B cell (primary cell): ENCODE measurements around the gene BPIFA1. TPM values are rescaled to one million over a fixed set of nuclear protein-coding genes. Genes with fewer than 3 reads are reported as not detected.

Experiments used
- ATAC-seq: fragments of 200-7000 bp; cut with Tn5 transposase; one replicate; pipeline ENCODE4 v1.10.0; 2021; ENCODE audit warnings: low read depth, mild to moderate bottlenecking, moderate number of reproducible peaks, moderate library complexity
- CTCF ChIA-PET: fragments of 350-600 bp; sonication (Branson Sonifier 250); formaldehyde crosslinking; loops from one replicate; lab custom pipeline; 2021; ENCODE audit warnings: antibody characterized with exemption, inconsistent platforms; lab: Charles Lee
- POLR2A ChIA-PET: fragments of 350-600 bp; sonication (Branson Sonifier 250); formaldehyde crosslinking; loops from one replicate; lab custom pipeline; 2021; ENCODE audit warnings: antibody characterized with exemption; lab: Charles Lee
- DNase-seq: peaks from one replicate; pipeline ENCODE4 v3.0.0; 2013
- H2AFZ ChIP-seq: 2 replicates; pipeline ENCODE4 v1.6.1; 2012; ENCODE audit warnings: mild to moderate bottlenecking, low read depth, low read length; ENCODE audit not compliant: insufficient read depth, poor library complexity, severe bottlenecking
- H3K27ac ChIP-seq, 2 donors: 1 replicate in 1 of 2; 2 replicates in 1 of 2; pipeline ENCODE4 v1.5.1; 2012 to 2013; ENCODE audit warnings: low read length in 2 of 2, mild to moderate bottlenecking in 2 of 2, moderate library complexity in 1 of 2
- H3K27me3 ChIP-seq, 4 experiments: fragments of 200-600 bp in 1 of 4; sonication (generic) in 1 of 4; replicated peaks in 1 of 4; 1 replicate in 2 of 4; 2 replicates in 2 of 4; pipeline versions ENCODE4 v1.6.1 to v1.7.0; 2013 to 2016; ENCODE audit warnings: low read length in 3 of 4, mild to moderate bottlenecking in 2 of 4, mixed read lengths in 1 of 4, moderate library complexity in 1 of 4; ENCODE audit not compliant: insufficient read depth in 4 of 4, control insufficient read depth in 3 of 4; ENCODE audit errors: control extremely low read depth in 1 of 4
- H3K36me3 ChIP-seq, 2 experiments: replicated peaks in 1 of 2; 1 replicate in 1 of 2; 2 replicates in 1 of 2; pipeline versions ENCODE4 v1.6.1 to v1.7.1; 2013; ENCODE audit warnings: low read length in 1 of 2; ENCODE audit not compliant: insufficient read depth in 2 of 2, control insufficient read depth in 1 of 2; ENCODE audit errors: control extremely low read depth in 1 of 2, extremely low read depth in 1 of 2
- H3K4me1 ChIP-seq, 2 donors: fragments of 200-600 bp in 1 of 2; sonication (generic) in 1 of 2; 1 replicate in 1 of 2; 2 replicates in 1 of 2; pipeline versions ENCODE4 v1.5.1 to v1.6.1; 2013 to 2017; ENCODE audit warnings: low read length in 2 of 2; ENCODE audit not compliant: control insufficient read depth in 2 of 2, insufficient read depth in 2 of 2
- H3K4me2 ChIP-seq: replicated peaks from 2 replicates; pipeline ENCODE3; 2012; ENCODE audit warnings: mild to moderate bottlenecking, low read depth, low read length; ENCODE audit not compliant: poor library complexity, severe bottlenecking
- H3K4me3 ChIP-seq, 5 experiments: fragments of 200-600 bp in 1 of 5; sonication (generic) in 1 of 5; 1 replicate in 3 of 5; 2 replicates in 2 of 5; pipeline versions ENCODE4 v1.5.1 to v1.7.0; 2011 to 2016; ENCODE audit warnings: low read length in 4 of 5, mild to moderate bottlenecking in 4 of 5, low read depth in 2 of 5, control low read depth in 1 of 5, moderate library complexity in 1 of 5; ENCODE audit not compliant: insufficient read depth in 1 of 5; ENCODE audit errors: control extremely low read depth in 1 of 5, extremely low read depth in 1 of 5
- H3K79me2 ChIP-seq: fragments of 200-600 bp; sonication (generic); one replicate; pipeline ENCODE4 v1.6.0; 2016; ENCODE audit warnings: low read length; ENCODE audit not compliant: control insufficient read depth, insufficient read depth
- H3K9ac ChIP-seq: fragments of 200-600 bp; sonication (generic); 2 replicates; pipeline ENCODE4 v1.6.1; 2017; ENCODE audit warnings: mild to moderate bottlenecking, low read length, moderate library complexity
- H3K9me3 ChIP-seq, 3 donors: one replicate each; pipeline versions ENCODE4 v1.6.1 to v1.7.1; 2013; ENCODE audit warnings: low read length in 2 of 3; ENCODE audit not compliant: control insufficient read depth in 2 of 3, insufficient read depth in 1 of 3; ENCODE audit errors: control extremely low read depth in 1 of 3
- H4K20me1 ChIP-seq: 2 replicates; pipeline ENCODE4 v1.6.0; 2012; ENCODE audit warnings: mild to moderate bottlenecking, low read length; ENCODE audit not compliant: insufficient read depth, control insufficient read depth, poor library complexity, severe bottlenecking
- H3K27ac Mint-ChIP-seq: one replicate; pipeline ENCODE4 v1.8.0; 2021; ENCODE audit warnings: mixed read lengths
- H3K27me3 Mint-ChIP-seq: one replicate; pipeline ENCODE4 v1.8.0; 2021; ENCODE audit warnings: mixed read lengths
- H3K4me1 Mint-ChIP-seq: one replicate; pipeline ENCODE4 v1.8.0; 2021; ENCODE audit warnings: mixed read lengths
- H3K4me3 Mint-ChIP-seq: one replicate; pipeline ENCODE4 v1.8.0; 2021; ENCODE audit warnings: mixed read lengths
- H3K9me3 Mint-ChIP-seq: one replicate; pipeline ENCODE4 v1.8.0; 2022; ENCODE audit warnings: mixed read lengths; ENCODE audit not compliant: insufficient read depth
- EZH2 ChIP-seq: IDR thresholded peaks from 2 replicates; pipeline ENCODE4 v1.6.1; 2012; ENCODE audit warnings: borderline replicate concordance, low read depth, mild to moderate bottlenecking, moderate library complexity, low read length; ENCODE audit not compliant: insufficient read depth, poor library complexity, severe bottlenecking
- WGBS: methylation state at CpG from one replicate; pipeline ENCODE4 v1.1.5; 2013; ENCODE audit warnings: missing lambda C conversion rate; ENCODE audit not compliant: insufficient coverage; 5-methylcytosine and 5-hydroxymethylcytosine counted together
- intact Hi-C: fragments of 100-400 bp; cut with micrococcal nuclease; formaldehyde crosslinking; loops from one replicate; pipeline ENCODE4 v1.10.0; 2022
- polyA plus RNA-seq: library from polyadenylated mRNA; depleted of rRNA; stranded (reverse); fragments of >200 nt; gene quantifications from 2 replicates; pipeline ENCODE4 v1.2.3, GENCODE V29; 2012
- total RNA-seq, 2 donors: library from RNA; stranded (reverse); fragments of 120-200 nt in 1 of 2; gene quantifications; 1 replicate in 1 of 2; 2 replicates in 1 of 2; pipeline versions ENCODE4 v1.2.3 to v1.2.4, GENCODE V29; 2013 to 2022
- TF ChIP-seq, protein P1 (sequence below): fragments of 200-600 bp; IDR thresholded peaks from one replicate; pipeline ENCODE4 v1.8.0; 2022; ENCODE audit warnings: antibody characterized with exemption, mild to moderate bottlenecking

Gene BPIFA1
- total and polyA plus RNA-seq, 2 donors (not counting 1 experiment from before 2014, with no cell fraction given): not detected

DNA sequence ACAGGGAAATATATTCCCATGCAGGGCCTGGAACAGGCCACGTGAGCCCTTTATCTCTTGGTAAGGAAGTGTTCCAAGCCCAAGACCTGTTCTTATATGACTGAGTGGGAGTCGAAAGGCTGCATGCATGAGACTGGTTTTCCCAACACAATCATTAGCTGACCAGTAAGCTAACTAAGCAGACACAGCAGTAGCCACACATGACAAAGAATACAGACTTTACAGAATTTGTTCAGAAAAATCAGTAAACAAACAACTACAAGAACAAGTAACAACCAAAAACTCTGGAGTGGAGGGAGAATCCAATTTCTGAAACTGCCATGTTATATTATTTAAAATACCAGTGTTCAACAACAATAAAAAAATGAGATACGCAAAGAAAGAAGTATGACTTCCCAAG, 16.7 kb downstream of the BPIFA1 start:
- Histone ChIP-seq H2AFZ (no peak overlapping the region), H4K20me1 (no peaks in the 10 kb centered on the region), H3K9me3 (no peaks in the 10 kb centered on the region), H3K27ac (no peak overlapping the region), H3K4me3 (no peak overlapping the region), H3K9ac (no peak overlapping the region), H3K4me2 (no peak overlapping the region), H3K4me1 (no peaks in the 10 kb centered on the region), H3K36me3 (no peaks in the 10 kb centered on the region), H3K27me3 (peaks cover 0 to 3% (median 1%) of the 10 kb centered on the region in 4 experiments), H3K79me2 (no peaks in the 10 kb centered on the region)
- intact Hi-C loops: no loop called here
- TF ChIP-seq, protein P1, sequence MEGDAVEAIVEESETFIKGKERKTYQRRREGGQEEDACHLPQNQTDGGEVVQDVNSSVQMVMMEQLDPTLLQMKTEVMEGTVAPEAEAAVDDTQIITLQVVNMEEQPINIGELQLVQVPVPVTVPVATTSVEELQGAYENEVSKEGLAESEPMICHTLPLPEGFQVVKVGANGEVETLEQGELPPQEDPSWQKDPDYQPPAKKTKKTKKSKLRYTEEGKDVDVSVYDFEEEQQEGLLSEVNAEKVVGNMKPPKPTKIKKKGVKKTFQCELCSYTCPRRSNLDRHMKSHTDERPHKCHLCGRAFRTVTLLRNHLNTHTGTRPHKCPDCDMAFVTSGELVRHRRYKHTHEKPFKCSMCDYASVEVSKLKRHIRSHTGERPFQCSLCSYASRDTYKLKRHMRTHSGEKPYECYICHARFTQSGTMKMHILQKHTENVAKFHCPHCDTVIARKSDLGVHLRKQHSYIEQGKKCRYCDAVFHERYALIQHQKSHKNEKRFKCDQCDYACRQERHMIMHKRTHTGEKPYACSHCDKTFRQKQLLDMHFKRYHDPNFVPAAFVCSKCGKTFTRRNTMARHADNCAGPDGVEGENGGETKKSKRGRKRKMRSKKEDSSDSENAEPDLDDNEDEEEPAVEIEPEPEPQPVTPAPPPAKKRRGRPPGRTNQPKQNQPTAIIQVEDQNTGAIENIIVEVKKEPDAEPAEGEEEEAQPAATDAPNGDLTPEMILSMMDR: no peak
- no peak for TF ChIP-seq EZH2
- no peaks in the 10 kb centered on the region for H3K9me3 Mint-ChIP-seq
- WGBS: no CpG with 5 or more reads among the region's 3 CpGs
- H3K4me3 Mint-ChIP-seq: no peak overlapping the region
- H3K4me1 Mint-ChIP-seq: no peaks in the 10 kb centered on the region
- ChIA-PET POLR2A (no interaction called here), CTCF (no interaction called here)
- H3K27ac Mint-ChIP-seq: no peak overlapping the region
- DNase-seq (no peak), ATAC-seq (no peak)
- peaks cover 28% of the 10 kb centered on the region for H3K27me3 Mint-ChIP-seq

- ATAC-seq (no peak), DNase-seq (no peak)
- Histone ChIP-seq H3K4me2 (no peak overlapping the region), H3K27ac (no peak overlapping the region), H3K4me3 (no peak overlapping the region), H3K27me3 (peaks cover 0 to 3% (median 1%) of the 10 kb centered on the region in 4 experiments), H3K36me3 (no peaks in the 10 kb centered on the region), H3K9ac (no peak overlapping the region), H3K9me3 (no peaks in the 10 kb centered on the region), H2AFZ (no peak overlapping the region), H3K79me2 (no peaks in the 10 kb centered on the region), H4K20me1 (no peaks in the 10 kb centered on the region), H3K4me1 (no peaks in the 10 kb centered on the region)
- no peak overlapping the region for H3K27ac Mint-ChIP-seq
- no peaks in the 10 kb centered on the region for H3K9me3 Mint-ChIP-seq
- intact Hi-C loops: no loop called here
- ChIA-PET CTCF (no interaction called here), POLR2A (no interaction called here)
- H3K4me3 Mint-ChIP-seq: no peak overlapping the region
- WGBS: no CpG with 5 or more reads among the region's 2 CpGs
- peaks cover 34% of the 10 kb centered on the region for H3K27me3 Mint-ChIP-seq
- no peak for TF ChIP-seq EZH2
- TF ChIP-seq, protein P1: no peak
- H3K4me1 Mint-ChIP-seq: no peaks in the 10 kb centered on the region
Measured at GRCh38 chr20:33255005-33255404, 19.2 kb downstream of the BPIFA1 start.
